Activated naive CD4-positive, alpha-beta T cell treated with anti-CD3 and anti-CD28 coated beads, Interleukin-2, amount 50 U/mL, for 24 hours (primary cell): ENCODE results near the gene IQCM.

Experiments
- H3K27ac Mint-ChIP-seq: one replicate; pipeline ENCODE4 v1.8.0; 2021; ENCODE audit warnings: mild to moderate bottlenecking, mixed read lengths
- H3K27me3 Mint-ChIP-seq: one replicate; pipeline ENCODE4 v1.8.0; 2021; ENCODE audit warnings: mixed read lengths
- H3K36me3 Mint-ChIP-seq: one replicate; pipeline ENCODE4 v1.8.0; 2021; ENCODE audit warnings: mixed read lengths
- H3K4me1 Mint-ChIP-seq: one replicate; pipeline ENCODE4 v1.8.0; 2021; ENCODE audit warnings: mixed read lengths
- H3K4me3 Mint-ChIP-seq: one replicate; pipeline ENCODE4 v1.8.0; 2021; ENCODE audit warnings: mild to moderate bottlenecking, mixed read lengths
- H3K9me3 Mint-ChIP-seq: one replicate; pipeline ENCODE4 v1.8.0; 2021; ENCODE audit warnings: mixed read lengths

IQCM gene

GRCh38 chr4:149707862-149708261, 107.8 kb downstream of the IQCM start:
- Mint-ChIP-seq H3K27ac (no peak overlapping the region), H3K9me3 (no peaks in the 10 kb centered on the region), H3K36me3 (no peaks in the 10 kb centered on the region), H3K27me3 (no peaks in the 10 kb centered on the region), H3K4me1 (no peaks in the 10 kb centered on the region), H3K4me3 (no peak overlapping the region)

DNA sequence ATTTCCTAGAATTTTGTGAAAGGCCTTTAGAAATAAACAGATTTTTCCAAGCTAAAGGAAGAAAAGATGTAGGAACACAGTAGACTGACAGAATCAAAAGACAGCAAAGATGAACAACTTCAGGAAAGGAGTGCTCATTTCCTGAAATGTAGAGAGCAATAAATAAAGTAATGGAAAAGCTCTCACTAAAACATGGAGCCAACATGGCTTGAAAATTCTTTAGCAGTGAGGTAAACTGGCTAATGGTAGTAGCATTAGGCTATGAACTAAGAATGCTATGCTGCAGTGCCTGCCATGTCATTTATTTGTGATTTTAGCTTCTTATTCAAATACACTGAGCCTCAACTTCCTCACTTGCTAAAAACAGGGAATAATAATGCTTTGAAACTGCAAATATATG, 108.7 kb downstream of the IQCM start:
- no peaks in the 10 kb centered on the region for H3K9me3 Mint-ChIP-seq
- H3K36me3 Mint-ChIP-seq = no peaks in the 10 kb centered on the region
- no peaks in the 10 kb centered on the region for H3K4me1 Mint-ChIP-seq
- H3K27ac Mint-ChIP-seq = no peak overlapping the region
- no peaks in the 10 kb centered on the region for H3K27me3 Mint-ChIP-seq
- no peak overlapping the region for H3K4me3 Mint-ChIP-seq

- Mint-ChIP-seq H3K27me3 (no peaks in the 10 kb centered on the region), H3K9me3 (no peaks in the 10 kb centered on the region)
These were observed 113.0 kb downstream of the IQCM start for GRCh38 chr4:149702414-149703293.

DNA sequence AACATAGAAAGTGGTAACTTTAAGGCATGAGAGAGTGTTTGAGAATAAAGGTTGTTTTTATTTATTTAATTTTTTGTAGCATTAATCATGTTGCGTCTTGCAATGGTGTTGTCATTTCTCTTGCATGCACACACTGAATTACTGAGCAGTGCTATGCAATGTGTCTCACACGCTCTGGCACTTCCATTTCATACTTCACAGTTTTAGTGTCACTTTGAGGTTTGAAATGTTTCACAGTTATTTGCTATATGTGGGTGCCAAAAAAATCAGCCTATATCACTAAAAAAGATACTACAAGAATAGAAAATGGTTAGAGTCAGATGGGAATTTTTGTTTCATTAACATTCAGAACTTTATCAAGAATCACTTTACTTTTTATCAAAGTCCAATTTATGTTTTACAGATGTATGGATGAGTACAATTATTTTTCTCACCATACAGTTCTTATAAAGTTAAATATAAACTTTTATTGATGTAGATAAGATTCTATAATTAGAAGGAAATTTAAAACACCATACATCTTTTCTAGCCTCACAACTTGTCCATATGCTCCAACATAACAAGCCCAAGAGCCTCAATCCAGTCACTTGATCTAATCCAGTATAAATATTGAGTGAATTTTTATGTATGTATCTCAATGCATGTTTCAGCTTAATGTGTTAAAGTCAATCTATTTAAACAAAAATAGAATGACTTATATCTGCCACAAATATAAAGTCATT, 114.0 kb downstream of the IQCM start:
- Mint-ChIP-seq H3K9me3 (no peaks in the 10 kb centered on the region), H3K4me3 (no peak overlapping the region), H3K27ac (no peak overlapping the region), H3K4me1 (no peaks in the 10 kb centered on the region), H3K27me3 (no peaks in the 10 kb centered on the region), H3K36me3 (no peaks in the 10 kb centered on the region)

More at GRCh38 chr4:149702414-149703293, 113.0 kb downstream of the IQCM start:
- H3K36me3 Mint-ChIP-seq = no peaks in the 10 kb centered on the region
- no peak overlapping the region for H3K4me3 Mint-ChIP-seq
- no peaks in the 10 kb centered on the region for H3K4me1 Mint-ChIP-seq
- H3K27ac Mint-ChIP-seq = no peak overlapping the region

DNA sequence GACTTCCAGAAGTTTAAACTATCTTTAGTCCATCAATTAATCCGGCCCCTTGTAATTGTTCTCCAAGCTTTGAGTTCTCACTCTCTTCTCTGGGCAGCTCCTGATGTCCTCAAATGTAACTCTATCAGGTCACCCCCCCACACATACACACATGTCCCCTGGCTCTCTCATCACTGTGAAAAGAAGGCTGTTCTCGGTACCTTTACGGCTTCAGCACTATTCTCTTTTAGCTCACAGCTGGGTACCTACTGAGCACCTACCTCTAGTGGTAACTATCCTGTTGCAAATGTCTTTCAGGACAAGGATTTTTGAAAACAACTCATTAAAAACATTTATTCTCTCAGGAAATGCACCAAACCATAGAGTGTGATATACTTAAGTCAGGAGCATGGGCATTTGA, 115.4 kb downstream of the IQCM start:
- Mint-ChIP-seq H3K27ac (no peak overlapping the region), H3K4me1 (no peaks in the 10 kb centered on the region), H3K36me3 (no peaks in the 10 kb centered on the region), H3K9me3 (no peaks in the 10 kb centered on the region), H3K4me3 (no peak overlapping the region), H3K27me3 (no peaks in the 10 kb centered on the region)

GRCh38 chr4:149699642-149700041, 116.0 kb downstream of the IQCM start:
- Mint-ChIP-seq H3K9me3 (no peaks in the 10 kb centered on the region), H3K27me3 (no peaks in the 10 kb centered on the region), H3K4me1 (no peaks in the 10 kb centered on the region), H3K4me3 (no peak overlapping the region), H3K27ac (no peak overlapping the region), H3K36me3 (no peaks in the 10 kb centered on the region)

GRCh38 chr4:149690726-149691125, 124.9 kb downstream of the IQCM start:
- Mint-ChIP-seq H3K9me3 (peaks cover 3% of the 10 kb centered on the region), H3K4me3 (no peak overlapping the region), H3K4me1 (no peaks in the 10 kb centered on the region), H3K36me3 (no peaks in the 10 kb centered on the region), H3K27ac (no peak overlapping the region), H3K27me3 (no peaks in the 10 kb centered on the region)

DNA sequence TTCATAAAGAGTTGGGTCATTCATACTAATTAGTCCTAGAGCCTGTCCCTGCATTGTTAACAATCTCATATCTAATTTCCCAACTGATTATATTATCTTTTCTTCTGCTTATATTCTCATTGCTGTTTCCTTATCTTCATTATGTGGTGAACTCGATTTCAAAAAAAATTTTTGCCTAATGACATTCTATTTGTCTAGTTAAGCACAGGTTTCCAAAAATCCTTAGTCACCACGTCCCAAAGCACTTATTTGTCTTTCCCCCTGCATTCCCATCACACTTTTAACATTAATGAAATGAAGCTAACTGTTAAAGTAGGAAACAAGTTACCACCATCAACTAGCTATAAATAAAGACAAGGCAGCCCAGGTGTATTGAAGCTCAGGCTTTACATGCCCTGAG, 131.1 kb downstream of the IQCM start:
- Mint-ChIP-seq H3K4me3 (no peak overlapping the region), H3K4me1 (no peaks in the 10 kb centered on the region), H3K36me3 (no peaks in the 10 kb centered on the region), H3K27ac (no peak overlapping the region), H3K9me3 (peaks cover 3% of the 10 kb centered on the region), H3K27me3 (no peaks in the 10 kb centered on the region)

- peaks cover 27% of the 10 kb centered on the region for H3K9me3 Mint-ChIP-seq
- no peaks in the 10 kb centered on the region for H3K36me3 Mint-ChIP-seq
- H3K4me1 Mint-ChIP-seq = no peaks in the 10 kb centered on the region
These were observed 139.6 kb downstream of the IQCM start for GRCh38 chr4:149676076-149676475.

GRCh38 chr4:149645790-149646189, 169.9 kb downstream of the IQCM start:
- Mint-ChIP-seq H3K4me3 (no peak overlapping the region), H3K4me1 (no peaks in the 10 kb centered on the region), H3K27ac (no peak overlapping the region), H3K36me3 (no peaks in the 10 kb centered on the region), H3K27me3 (no peaks in the 10 kb centered on the region), H3K9me3 (peaks cover 15% of the 10 kb centered on the region)

More at GRCh38 chr4:149676076-149676475, 139.6 kb downstream of the IQCM start:
- no peak overlapping the region for H3K4me3 Mint-ChIP-seq
- H3K27ac Mint-ChIP-seq = no peak overlapping the region
- no peaks in the 10 kb centered on the region for H3K27me3 Mint-ChIP-seq

DNA sequence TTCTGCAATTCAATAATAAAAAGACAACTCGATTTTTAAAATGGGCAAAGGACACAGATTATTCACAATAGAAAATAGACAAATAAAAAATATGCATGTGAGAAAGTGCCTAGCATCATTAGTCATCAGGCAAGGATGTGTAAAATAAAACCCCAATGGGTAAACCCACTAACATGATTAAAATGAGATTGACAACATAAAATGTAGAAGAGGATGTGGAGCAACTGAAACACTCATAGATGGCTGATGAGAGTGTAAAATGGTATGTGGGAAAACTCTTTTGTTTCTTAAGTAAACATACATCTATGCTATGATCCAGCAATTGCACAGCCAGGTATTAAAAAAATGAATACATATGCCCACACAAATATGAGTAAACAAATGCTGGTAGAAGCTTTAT, 177.6 kb downstream of the IQCM start:
- Mint-ChIP-seq H3K4me1 (no peaks in the 10 kb centered on the region), H3K27me3 (no peaks in the 10 kb centered on the region), H3K9me3 (no peaks in the 10 kb centered on the region), H3K36me3 (no peaks in the 10 kb centered on the region), H3K4me3 (no peak overlapping the region), H3K27ac (no peak overlapping the region)

DNA sequence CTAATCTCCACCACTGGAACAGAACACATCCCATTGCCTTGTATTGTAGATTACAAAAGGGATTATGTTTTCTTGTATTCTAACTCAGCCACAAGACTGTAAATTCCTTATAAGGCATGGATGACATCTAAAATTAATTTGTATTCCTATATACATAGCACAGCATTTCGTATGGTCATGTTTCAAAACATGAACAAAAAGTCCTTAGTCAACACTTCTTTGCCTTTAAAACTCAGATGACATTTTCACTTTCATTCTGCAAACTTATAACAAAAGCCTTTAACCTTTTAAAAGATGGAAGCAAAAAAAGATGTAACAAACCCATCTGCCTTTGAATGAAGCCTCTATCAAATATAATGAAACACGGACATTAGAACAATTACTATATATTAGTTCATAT, 181.3 kb downstream of the IQCM start:
- H3K27ac Mint-ChIP-seq = no peak overlapping the region
- no peaks in the 10 kb centered on the region for H3K36me3 Mint-ChIP-seq
- H3K4me3 Mint-ChIP-seq = no peak overlapping the region
- no peaks in the 10 kb centered on the region for H3K9me3 Mint-ChIP-seq
- no peaks in the 10 kb centered on the region for H3K27me3 Mint-ChIP-seq
- H3K4me1 Mint-ChIP-seq = no peaks in the 10 kb centered on the region

- H3K4me3 Mint-ChIP-seq = no peak overlapping the region
- no peaks in the 10 kb centered on the region for H3K4me1 Mint-ChIP-seq
These were observed 184.0 kb downstream of the IQCM start for GRCh38 chr4:149631629-149632028.

GRCh38 chr4:149630064-149630463, 185.6 kb downstream of the IQCM start:
- H3K27ac Mint-ChIP-seq = no peak overlapping the region
- no peak overlapping the region for H3K4me3 Mint-ChIP-seq
- H3K9me3 Mint-ChIP-seq = no peaks in the 10 kb centered on the region
- no peaks in the 10 kb centered on the region for H3K4me1 Mint-ChIP-seq
- H3K36me3 Mint-ChIP-seq = no peaks in the 10 kb centered on the region
- H3K27me3 Mint-ChIP-seq = no peaks in the 10 kb centered on the region

More at GRCh38 chr4:149631629-149632028, 184.0 kb downstream of the IQCM start:
- no peaks in the 10 kb centered on the region for H3K36me3 Mint-ChIP-seq
- H3K27ac Mint-ChIP-seq = no peak overlapping the region
- H3K9me3 Mint-ChIP-seq = no peaks in the 10 kb centered on the region
- no peaks in the 10 kb centered on the region for H3K27me3 Mint-ChIP-seq

DNA sequence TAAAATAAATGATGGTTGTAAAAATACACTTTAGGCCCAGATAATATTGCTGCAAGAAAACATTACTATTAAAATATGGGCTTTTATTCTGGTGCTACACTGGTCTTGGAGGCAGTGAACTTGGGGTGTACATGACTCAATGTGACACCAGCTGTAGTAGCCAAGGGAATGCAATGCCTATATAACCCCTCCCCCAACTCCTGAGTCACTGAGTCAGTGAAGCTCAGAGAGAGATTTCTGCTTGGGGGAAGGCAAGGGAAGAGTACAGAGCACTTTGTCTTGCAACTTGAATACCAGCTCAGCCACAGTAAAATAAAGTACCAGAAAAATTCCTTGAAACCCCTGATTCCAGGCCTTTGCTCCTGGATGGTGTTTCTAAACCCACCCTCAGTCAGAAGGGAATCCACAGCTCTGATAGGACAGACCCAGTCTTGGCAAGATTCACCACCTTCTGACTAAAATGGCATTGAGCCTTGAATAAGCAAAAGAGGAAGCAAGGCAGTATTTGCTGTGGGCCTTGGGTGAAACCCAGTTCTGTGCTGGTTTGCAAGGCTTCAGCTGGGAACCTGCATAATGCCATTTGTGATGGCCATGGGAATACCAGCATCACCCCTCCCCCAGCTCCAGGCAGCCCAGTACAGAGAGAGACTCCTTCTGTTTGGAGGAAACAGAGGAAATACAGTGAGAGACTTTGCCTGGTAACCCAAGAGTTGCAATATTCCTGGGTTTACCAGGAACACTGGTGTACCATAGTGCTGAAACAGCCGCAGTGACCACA, 209.9 kb downstream of the IQCM start:
- Mint-ChIP-seq H3K4me3 (no peak overlapping the region), H3K27ac (no peak overlapping the region), H3K4me1 (no peaks in the 10 kb centered on the region), H3K27me3 (no peaks in the 10 kb centered on the region), H3K36me3 (no peaks in the 10 kb centered on the region), H3K9me3 (peaks cover 10% of the 10 kb centered on the region)

GRCh38 chr4:149604827-149605226, 210.8 kb downstream of the IQCM start:
- H3K9me3 Mint-ChIP-seq = peaks cover 6% of the 10 kb centered on the region
- H3K27ac Mint-ChIP-seq = no peak overlapping the region
- H3K27me3 Mint-ChIP-seq = no peaks in the 10 kb centered on the region
- no peak overlapping the region for H3K4me3 Mint-ChIP-seq
- no peaks in the 10 kb centered on the region for H3K4me1 Mint-ChIP-seq
- H3K36me3 Mint-ChIP-seq = no peaks in the 10 kb centered on the region
